ENCODE measurements around the gene RALGPS1. TPM values are rescaled to one million over a fixed set of nuclear protein-coding genes. Genes with fewer than 3 reads are reported as not detected.
A peak's percentile ranks its signal among the peaks of the same experiment; 100 is the strongest.

The RALGPS1 gene
- total and polyA plus RNA-seq, 2 of the 8 experiments (the other 6 are each of a cell fraction or from before 2014, with no cell fraction given) = 20.0 to 23.5 TPM

- H2BK12ac ChIP-seq (ENCODE audit: low read depth, low read length) = no peak overlapping the region
- no peaks in the 10 kb centered on the region for H3K36me3 ChIP-seq (ENCODE audit: control insufficient read depth in 2 of 4, insufficient read depth in 4 of 4, low read length in 3 of 4)
- H2BK5ac ChIP-seq (ENCODE audit: low read depth, low read length) = peak overlapping the region; percentile 13; the same call in 1 of the 2 replicates
- no peak overlapping the region for H4K5ac ChIP-seq (ENCODE audit: insufficient read length, low read depth, low read length)
- H4K20me1 ChIP-seq (replicated peaks in 1 of 2; ENCODE audit: control insufficient read depth in 1 of 2, insufficient read depth in 2 of 2, low read length in 2 of 2) = peaks cover 0 to 4% of the 10 kb centered on the region in 2 experiments
- ChIA-PET CTCF (ENCODE audit: partially characterized antibody) (interaction anchor here (0.6 to 11.2 kb wide), 28 partner anchors 10 to 314 kb away, joined by 3 to 168 read pairs (median 6); partner anchors contain the start of gene ANGPTL2), POLR2A (ENCODE audit: partially characterized antibody) (no interaction called here)
- H3K23me2 ChIP-seq (ENCODE audit: low read depth, low read length) = no peaks in the 10 kb centered on the region
- FAIRE-seq (no peak), DNase-seq (ENCODE audit: low read depth in 1 of 2, low spot score in 2 of 2) (no peak)
- H3K4me3 ChIP-seq (ENCODE audit: extremely low read depth in 1 of 4, insufficient read depth in 2 of 4, low read depth in 3 of 4, low read length in 4 of 4) = no peak overlapping the region
- H3K79me1 ChIP-seq (ENCODE audit: low read depth, low read length) = no peaks in the 10 kb centered on the region
- H3K4ac ChIP-seq (replicated peaks; ENCODE audit: insufficient read length, low read depth, low read length) = no peak overlapping the region
- H4K91ac ChIP-seq (replicated peaks; ENCODE audit: insufficient read length, low read length) = peak overlapping the region; percentile 71
- peaks cover 0 to 4% (median under 1%) of the 10 kb centered on the region in 4 experiments; a peak in 4 of 7 replicates for H3K4me1 ChIP-seq (replicated peaks in 1 of 4; ENCODE audit: control insufficient read depth in 3 of 4, insufficient read depth in 4 of 4, low read length in 3 of 4)
- no peak overlapping the region for H3K14ac ChIP-seq (ENCODE audit: insufficient read length)
- no peak overlapping the region for H2AFZ ChIP-seq (ENCODE audit: low read length)
- 80% methylated on average over 10 of the region's 10 CpGs; no CpG with 5 or more reads in 1 of the 2 experiments for WGBS, 2 experiments (ENCODE audit: extremely low coverage in 1 of 2, insufficient coverage in 1 of 2, insufficient read length in 1 of 2, insufficient replicate concordance in 2 of 2, low coverage in 1 of 2, low lambda C conversion rate in 2 of 2, missing lambda C conversion rate in 1 of 2)
- no peak overlapping the region for H2BK15ac ChIP-seq (ENCODE audit: low read length)
- no peak overlapping the region for H3K18ac ChIP-seq (ENCODE audit: extremely low read depth, low read length)
- no peaks in the 10 kb centered on the region for H3K9me3 ChIP-seq (ENCODE audit: insufficient read depth in 2 of 2, low read depth in 1 of 2, low read length in 1 of 2)
- no peaks in the 10 kb centered on the region for H3K27me3 ChIP-seq (replicated peaks in 1 of 4; ENCODE audit: control insufficient read depth in 3 of 4, extremely low read depth in 1 of 4, insufficient read depth in 3 of 4, low read length in 3 of 4)
- H3K23ac ChIP-seq (ENCODE audit: insufficient read length) = no peak overlapping the region
- no peak overlapping the region for H2BK20ac ChIP-seq (ENCODE audit: low read length)
- no peak overlapping the region for H3K27ac ChIP-seq (ENCODE audit: low read depth, low read length)
- no peak overlapping the region for H3K9ac ChIP-seq (replicated peaks in 1 of 4; ENCODE audit: extremely low read depth in 1 of 4, low read depth in 3 of 4, low read length in 3 of 4)
- no peak overlapping the region for H2AK5ac ChIP-seq (ENCODE audit: low read depth, low read length)
- no peaks in the 10 kb centered on the region for H3K79me2 ChIP-seq (ENCODE audit: control insufficient read depth in 1 of 2, insufficient read depth in 2 of 2, low read length in 2 of 2)
- TF ChIP-seq USF2 (IDR thresholded peaks at IDR 0.05; ENCODE audit: low read length) (no peak), BCL11A (IDR thresholded peaks at IDR 0.05; ENCODE audit: low read depth in 2 of 2, low read length in 2 of 2) (no peak), ATF2 (IDR thresholded peaks at IDR 0.05; ENCODE audit: low read length) (no peak), CBX5 (IDR thresholded peaks at IDR 0.05; ENCODE audit: low read depth, low read length) (no peak), NANOG (IDR thresholded peaks at IDR 0.05; ENCODE audit: insufficient read depth, low read depth, low read length, poor library complexity, severe bottlenecking) (no peak), EZH2 (IDR thresholded peaks at IDR 0.05; ENCODE audit: low read depth, low read length, severe bottlenecking) (no peak), GTF2F1 (IDR thresholded peaks at IDR 0.05; ENCODE audit: borderline replicate concordance, low read depth, low read length) (no peak), JUND (IDR thresholded peaks at IDR 0.05; ENCODE audit: low read length) (no peak), GABPA (IDR thresholded peaks at IDR 0.05; ENCODE audit: borderline replicate concordance, insufficient read depth, low read length) (no peak)
- no peak overlapping the region for H3K4me2 ChIP-seq (ENCODE audit: insufficient read depth in 1 of 2, low read depth in 2 of 2, low read length in 2 of 2)
- no peak overlapping the region for H4K8ac ChIP-seq (ENCODE audit: extremely low read depth, insufficient read depth, low read length)
- no peak overlapping the region for H2BK120ac ChIP-seq (replicated peaks; ENCODE audit: low read depth, low read length)
- H3K56ac ChIP-seq (replicated peaks; ENCODE audit: insufficient read length, low read depth, low read length) = no peak overlapping the region
Measured at GRCh38 chr9:127200106-127200862, 285.7 kb downstream of the RALGPS1 start.

Data from H1 (cell line).